HepG2 (cell line): ENCODE data around the gene GSTK1. TPM values are rescaled to one million over a fixed set of nuclear protein-coding genes. Genes with fewer than 3 reads are reported as not detected.

Experiments used
- ARHGAP35 ChIP-seq: sonication (generic); formaldehyde crosslinking; IDR thresholded peaks from 2 replicates; pipeline ENCODE4 v1.9.0; 2022; ENCODE audit warnings: mild to moderate bottlenecking, inconsistent platforms, moderate library complexity, missing genetic modification reagents, borderline replicate concordance
- FOXK2 ChIP-seq: fragments of 450-650 bp; IDR thresholded peaks from 2 replicates; pipeline ENCODE4 v1.6.1; 2016
- HNRNPUL1 ChIP-seq: fragments of 200-400 bp; formaldehyde crosslinking; IDR thresholded peaks from 2 replicates; pipeline ENCODE4 v1.6.1; 2017; ENCODE audit warnings: low read depth, mild to moderate bottlenecking, low read length, moderate library complexity
- IRF1 ChIP-seq: sonication (generic); formaldehyde crosslinking; IDR thresholded peaks from 2 replicates; pipeline ENCODE4 v1.4.0; 2020; ENCODE audit warnings: low read depth, mild to moderate bottlenecking, missing genetic modification reagents
- KLF9 ChIP-seq: IDR thresholded peaks from 2 replicates; pipeline ENCODE4 v1.6.1; 2016; ENCODE audit warnings: low read depth
- MAF1 ChIP-seq: sonication (generic); formaldehyde crosslinking; IDR thresholded peaks from 2 replicates; pipeline ENCODE4 v1.5.0; 2020; ENCODE audit warnings: missing genetic modification reagents, borderline replicate concordance
- MTF2 ChIP-seq: sonication (generic); formaldehyde crosslinking; IDR thresholded peaks from 2 replicates; pipeline ENCODE4 v1.5.0; 2020; ENCODE audit warnings: missing genetic modification reagents, borderline replicate concordance
- MXD4 ChIP-seq: IDR thresholded peaks from 2 replicates; pipeline ENCODE4 v1.6.1; 2016; ENCODE audit warnings: mild to moderate bottlenecking, missing biosample characterization, missing genetic modification reagents
- RBFOX2 ChIP-seq: fragments of 200-400 bp; formaldehyde crosslinking; IDR thresholded peaks from 2 replicates; pipeline ENCODE4 v1.6.1; 2017; ENCODE audit warnings: low read depth, mild to moderate bottlenecking, low read length
- REXO4 ChIP-seq: sonication (generic); formaldehyde crosslinking; IDR thresholded peaks from 2 replicates; pipeline ENCODE4 v1.8.0; 2022; ENCODE audit warnings: missing genetic modification reagents, mild to moderate bottlenecking, borderline replicate concordance
- SIX4 ChIP-seq: sonication (generic); formaldehyde crosslinking; IDR thresholded peaks from 2 replicates; pipeline ENCODE4 v1.4.0; 2020; ENCODE audit warnings: missing genetic modification reagents
- SKI ChIP-seq: fragments of 450-650 bp; IDR thresholded peaks from one replicate; pipeline ENCODE4 v1.6.1; 2018; ENCODE audit warnings: mild to moderate bottlenecking; ENCODE audit not compliant: partially characterized antibody
- SNAPC5 ChIP-seq: sonication (generic); formaldehyde crosslinking; IDR thresholded peaks from 2 replicates; pipeline ENCODE4 v1.8.1; 2023; ENCODE audit warnings: mild to moderate bottlenecking, missing genetic modification reagents, borderline replicate concordance
- SP140L ChIP-seq: sonication (generic); formaldehyde crosslinking; IDR thresholded peaks from 2 replicates; pipeline ENCODE4 v1.4.0; 2020; ENCODE audit warnings: missing genetic modification reagents, borderline replicate concordance
- SRY ChIP-seq: sonication (generic); formaldehyde crosslinking; IDR thresholded peaks from 2 replicates; pipeline ENCODE4 v1.8.0; 2022; ENCODE audit warnings: mild to moderate bottlenecking, missing genetic modification reagents
- ZBED4 ChIP-seq: sonication (generic); formaldehyde crosslinking; IDR thresholded peaks from 2 replicates; pipeline ENCODE4 v1.4.0; 2020; ENCODE audit warnings: missing genetic modification reagents, borderline replicate concordance
- ZBTB21 ChIP-seq: sonication (generic); formaldehyde crosslinking; IDR thresholded peaks from 2 replicates; pipeline ENCODE4 v1.4.0; 2020; ENCODE audit warnings: missing genetic modification reagents
- ZFP36 ChIP-seq: fragments of 150-350 bp; IDR thresholded peaks from 2 replicates; pipeline ENCODE4 v1.6.1; 2018; ENCODE audit warnings: borderline replicate concordance, low read length, low read depth; ENCODE audit not compliant: partially characterized antibody
- ZFP41 ChIP-seq: sonication (generic); formaldehyde crosslinking; IDR thresholded peaks from 2 replicates; pipeline ENCODE4 v1.4.0; 2020; ENCODE audit warnings: mild to moderate bottlenecking, missing genetic modification reagents, borderline replicate concordance
- ZNF17 ChIP-seq: sonication (generic); formaldehyde crosslinking; IDR thresholded peaks from 2 replicates; pipeline ENCODE4 v1.5.0; 2020; ENCODE audit warnings: mild to moderate bottlenecking, missing genetic modification reagents
- ZNF180 ChIP-seq: sonication (generic); formaldehyde crosslinking; IDR thresholded peaks from 2 replicates; pipeline ENCODE4 v1.4.0; 2020; ENCODE audit warnings: low read depth, missing genetic modification reagents, borderline replicate concordance
- ZNF382 ChIP-seq: sonication (generic); formaldehyde crosslinking; IDR thresholded peaks from 2 replicates; pipeline ENCODE4 v1.5.0; 2020; ENCODE audit warnings: missing genetic modification reagents, mild to moderate bottlenecking, borderline replicate concordance
- ZNF720 ChIP-seq: sonication (generic); formaldehyde crosslinking; IDR thresholded peaks from 2 replicates; pipeline ENCODE4 v1.4.0; 2020; ENCODE audit warnings: missing genetic modification reagents
- ZNF883 ChIP-seq: sonication (generic); formaldehyde crosslinking; IDR thresholded peaks from 2 replicates; pipeline ENCODE4 v1.5.1; 2020; ENCODE audit warnings: mild to moderate bottlenecking, missing genetic modification reagents; ENCODE audit errors: not compliant biosample characterization
- ZSCAN25 ChIP-seq: sonication (generic); formaldehyde crosslinking; IDR thresholded peaks from 2 replicates; pipeline ENCODE4 v1.8.0; 2022; ENCODE audit warnings: mild to moderate bottlenecking, missing genetic modification reagents
- ZSCAN9 ChIP-seq: IDR thresholded peaks from 2 replicates; pipeline ENCODE4 v1.6.1; 2016; ENCODE audit warnings: borderline replicate concordance
- polyA plus RNA-seq, 8 experiments: library from polyadenylated mRNA; depleted of rRNA in 3 of 8; stranded (reverse) in 7 of 8; unstranded in 1 of 8; fragments of >200 nt; fragmentation: Illumina TruSeq in 4 of 8; extraction: Trizol in 4 of 8; gene quantifications; 2 replicates each; pipeline versions ENCODE4 v1.2.1 to v1.2.3, GENCODE V29; 2011 to 2016; ENCODE audit warnings: low read depth in 4 of 8, missing spikeins in 1 of 8, mixed read lengths in 1 of 8; ENCODE audit not compliant: insufficient read depth in 1 of 8
- total RNA-seq, 5 experiments: library from RNA; depleted of rRNA; stranded (reverse); fragments of >200 nt; fragmentation: Illumina TruSeq; extraction: Trizol; gene quantifications; 2 replicates each; pipeline ENCODE4 v1.2.3, GENCODE V29; 2016; ENCODE audit warnings: low read depth in 1 of 5

The GSTK1 gene
- total and polyA plus RNA-seq, 2 of the 13 experiments (the other 11 are each of a cell fraction or from before 2014, with no cell fraction given), result 64.6 to 92.1 TPM

- no peak for TF ChIP-seq SIX4 (CRISPR knock-in tag)
- no peak for TF ChIP-seq ZNF720 (CRISPR knock-in tag)
- no peak for TF ChIP-seq FOXK2
- TF ChIP-seq ZNF382, result no peak
- no peak for TF ChIP-seq HNRNPUL1
- no peak for TF ChIP-seq ZNF180 (CRISPR knock-in tag)
- TF ChIP-seq REXO4 (CRISPR knock-in tag), result no peak
- TF ChIP-seq ZBTB21 (CRISPR knock-in tag), result 0 out of 2 replicates have a peak, but pooled peaks have one; percentile 31
- no peak for TF ChIP-seq ZNF17 (CRISPR knock-in tag)
- 0 out of 2 replicates have a peak, but pooled peaks have one; percentile 78 for TF ChIP-seq IRF1 (CRISPR knock-in tag)
- TF ChIP-seq SP140L (CRISPR knock-in tag), result peak; percentile 69; the same call in 1 of the 2 replicates
- peak; percentile 42; the same call in 1 of the 2 replicates for TF ChIP-seq ZSCAN25 (CRISPR knock-in tag)
- no peak; the same call in 1 of the 2 replicates for TF ChIP-seq ZFP41
- TF ChIP-seq ARHGAP35 (CRISPR knock-in tag), result 0 out of 2 replicates have a peak, but pooled peaks have one; percentile 48
- TF ChIP-seq ZSCAN9 (CRISPR knock-in tag), result 0 out of 2 replicates have a peak, but pooled peaks have one; percentile 74
- TF ChIP-seq ZNF883, result peak; percentile 29
- peak; percentile 96 for TF ChIP-seq RBFOX2
- TF ChIP-seq SNAPC5 (CRISPR knock-in tag), result no peak
- no peak; the same call in 1 of the 2 replicates for TF ChIP-seq MTF2
- no peak for TF ChIP-seq SKI
- no peak for TF ChIP-seq ZFP36
- TF ChIP-seq MAF1, result no peak
- no peak for TF ChIP-seq KLF9 (CRISPR knock-in tag)
- no peak for TF ChIP-seq ZBED4
- TF ChIP-seq SRY, result peak; percentile 83
- peak; percentile 49; the same call in 1 of the 2 replicates for TF ChIP-seq MXD4 (CRISPR knock-in tag)
These were observed at the start of gene GSTK1 (continued) for GRCh38 chr7:143263266-143264195.
